Cardiac fibroblast (primary cell): ENCODE measurements around the gene CARNS1.
A peak's percentile ranks its signal among the peaks of the same experiment; 100 is the strongest.
"Not testable (repeated sequence)": the region's sequence is repeated elsewhere in the genome, so short reads cannot be mapped to it uniquely, and the experiment has no call there.

Experiments
- DNase-seq, 2 donors: peaks; one replicate each; pipeline versions ENCODE4 v3.0.0 to v3.0.0-alpha.2; 2010; ENCODE audit warnings: low read depth in 2 of 2
- H3K4me3 ChIP-seq, 2 donors: replicated peaks in 1 of 2; 1 replicate in 1 of 2; 2 replicates in 1 of 2; pipeline ENCODE4 v1.5.1; 2011; ENCODE audit warnings: low read depth in 2 of 2, low read length in 2 of 2, mild to moderate bottlenecking in 2 of 2, moderate library complexity in 1 of 2
- TF ChIP-seq, protein P1 (sequence below): IDR thresholded peaks from one replicate; pipeline ENCODE4 v1.5.1; 2011; ENCODE audit warnings: low read depth, mild to moderate bottlenecking, low read length, inconsistent platforms

The CARNS1 gene

DNA sequence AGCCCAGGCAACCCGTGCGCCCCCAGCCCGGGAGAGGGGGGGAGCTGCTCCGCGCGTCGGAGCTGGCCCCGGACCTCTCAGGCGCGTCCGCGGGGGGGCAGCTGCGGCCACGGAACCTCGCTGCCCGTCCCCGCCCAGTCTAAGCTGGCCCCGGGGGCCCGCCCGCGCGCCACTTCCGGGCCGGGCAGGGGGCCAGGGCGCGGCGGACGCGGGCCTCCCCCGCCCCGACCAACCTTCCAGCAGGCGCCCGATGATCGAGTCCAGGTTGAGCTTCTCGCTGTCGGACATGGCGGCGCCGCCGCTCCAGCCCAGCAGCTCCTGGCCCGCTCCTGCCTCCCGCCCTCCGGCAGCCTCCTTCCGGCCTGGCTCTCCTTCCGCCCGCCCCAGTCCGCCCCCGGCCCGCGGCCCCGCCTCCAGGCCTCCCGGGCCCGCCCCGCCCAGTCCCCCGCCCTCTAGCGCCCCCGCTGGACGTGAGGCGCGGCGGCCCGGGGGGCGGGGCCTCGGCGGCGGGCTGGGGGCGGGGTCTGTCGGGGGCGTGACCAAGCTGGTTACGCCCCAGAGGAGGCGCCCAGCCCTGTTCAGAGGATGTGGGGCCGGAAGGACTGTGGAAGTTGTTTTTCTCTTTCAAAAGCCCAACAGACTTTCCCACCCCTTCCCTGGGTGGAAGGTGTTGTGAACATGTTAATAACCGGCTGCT is 13.8 kb upstream of the CARNS1 start, which contains the start of gene PPP1CA:
TSS of gene PPP1CA (minus strand) at position 364 of the 697 bp plus-strand sequence. CDS start at position 288, 76 bp downstream.
- H3K4me3 ChIP-seq, result peak within 1 kb of the TSS; percentile 97 to 99
- DNase-seq, result peak; percentile 85 to 94
- TF ChIP-seq, protein P1, sequence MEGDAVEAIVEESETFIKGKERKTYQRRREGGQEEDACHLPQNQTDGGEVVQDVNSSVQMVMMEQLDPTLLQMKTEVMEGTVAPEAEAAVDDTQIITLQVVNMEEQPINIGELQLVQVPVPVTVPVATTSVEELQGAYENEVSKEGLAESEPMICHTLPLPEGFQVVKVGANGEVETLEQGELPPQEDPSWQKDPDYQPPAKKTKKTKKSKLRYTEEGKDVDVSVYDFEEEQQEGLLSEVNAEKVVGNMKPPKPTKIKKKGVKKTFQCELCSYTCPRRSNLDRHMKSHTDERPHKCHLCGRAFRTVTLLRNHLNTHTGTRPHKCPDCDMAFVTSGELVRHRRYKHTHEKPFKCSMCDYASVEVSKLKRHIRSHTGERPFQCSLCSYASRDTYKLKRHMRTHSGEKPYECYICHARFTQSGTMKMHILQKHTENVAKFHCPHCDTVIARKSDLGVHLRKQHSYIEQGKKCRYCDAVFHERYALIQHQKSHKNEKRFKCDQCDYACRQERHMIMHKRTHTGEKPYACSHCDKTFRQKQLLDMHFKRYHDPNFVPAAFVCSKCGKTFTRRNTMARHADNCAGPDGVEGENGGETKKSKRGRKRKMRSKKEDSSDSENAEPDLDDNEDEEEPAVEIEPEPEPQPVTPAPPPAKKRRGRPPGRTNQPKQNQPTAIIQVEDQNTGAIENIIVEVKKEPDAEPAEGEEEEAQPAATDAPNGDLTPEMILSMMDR, result no peak

DNA sequence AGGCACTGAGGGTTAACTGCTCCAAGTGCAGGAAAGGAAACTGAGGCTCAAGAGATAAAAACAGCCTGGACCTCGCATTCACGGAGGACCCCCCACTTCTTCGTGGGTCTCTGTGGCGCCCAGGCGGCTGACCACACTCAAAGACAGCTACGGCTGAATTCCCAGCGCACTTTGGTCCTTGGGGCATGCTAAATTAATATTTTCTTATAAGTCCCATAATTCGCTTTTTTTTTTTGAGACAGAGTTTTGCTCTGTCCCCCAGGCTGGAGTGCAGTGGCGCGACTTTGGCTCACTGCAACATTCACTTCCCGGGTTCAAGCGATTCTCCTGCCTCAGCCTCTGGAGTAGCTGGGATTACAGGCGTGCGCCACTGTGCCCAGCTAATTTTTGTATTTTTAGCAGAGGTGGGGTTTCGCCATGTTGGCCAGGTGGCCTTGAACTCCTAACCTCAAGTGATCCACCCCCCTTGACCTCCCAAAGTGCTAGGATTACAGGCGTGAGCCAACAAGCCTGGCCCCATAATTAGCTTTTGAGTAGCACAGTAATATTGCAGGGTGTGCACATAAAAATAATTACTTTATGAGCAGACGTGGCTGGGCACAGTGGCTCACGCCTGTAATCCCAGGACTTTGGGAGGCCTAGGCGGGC is 13.2 kb upstream of the CARNS1 start:
- DNase-seq, result not testable (repeated sequence)
- H3K4me3 ChIP-seq, result peak overlapping the region; percentile 19 to 39

DNA sequence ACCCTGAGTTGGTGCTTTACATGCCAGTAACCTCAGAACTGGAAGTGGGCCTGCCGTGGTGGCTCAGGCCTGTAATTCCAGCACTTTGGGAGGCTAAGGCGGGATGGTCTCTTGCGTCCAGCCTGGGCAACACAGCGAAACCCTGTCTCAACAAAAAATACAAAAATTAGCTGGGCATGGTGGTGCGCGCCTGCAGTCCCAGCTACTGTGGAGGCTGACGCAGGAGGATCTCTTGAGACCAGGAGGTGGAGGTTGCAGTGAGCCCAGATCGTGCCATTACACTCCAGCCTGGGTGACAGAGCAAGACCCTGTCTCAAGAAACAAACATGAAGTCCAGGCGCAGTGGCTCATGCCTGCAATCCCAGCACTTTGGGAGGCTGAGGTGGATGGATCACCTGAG is 12.4 kb upstream of the CARNS1 start:
- DNase-seq, H3K4me3 ChIP-seq: not testable (repeated sequence)

DNA sequence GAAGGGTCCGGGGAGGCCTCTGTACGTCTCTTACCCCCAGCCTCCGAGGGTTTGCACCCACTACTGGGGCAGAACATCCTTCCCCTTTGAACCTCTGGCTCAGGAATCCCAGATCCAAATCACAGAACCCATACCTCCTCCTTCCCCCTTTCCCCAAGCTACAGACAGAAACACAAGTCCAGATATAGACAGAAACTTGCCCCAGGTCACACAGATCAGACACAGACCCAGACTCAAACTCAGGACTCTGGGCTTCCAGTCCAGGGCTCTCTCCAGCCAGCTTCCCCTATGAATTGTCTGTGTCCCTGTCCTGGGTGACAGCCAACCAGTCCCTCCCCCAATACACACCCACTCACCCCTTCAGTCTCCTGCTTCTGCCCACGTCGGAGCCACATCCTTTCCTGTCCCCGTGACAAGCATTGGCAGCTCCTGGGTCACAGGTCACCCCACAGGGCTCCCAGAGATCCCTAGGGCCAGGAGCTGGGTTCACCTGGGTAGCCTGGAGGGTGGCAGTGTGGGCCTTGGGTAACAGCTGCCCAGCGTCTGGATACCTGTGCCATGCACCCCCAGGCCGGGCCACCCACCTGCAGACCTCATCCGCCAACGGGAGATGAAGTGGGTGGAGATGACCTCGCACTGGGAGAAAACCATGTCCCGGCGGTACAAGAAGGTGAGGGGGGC is 10.8 kb upstream of the CARNS1 start:
- H3K4me3 ChIP-seq, result no peak overlapping the region
- DNase-seq, result no peak
- TF ChIP-seq, protein P1, result no peak

DNA sequence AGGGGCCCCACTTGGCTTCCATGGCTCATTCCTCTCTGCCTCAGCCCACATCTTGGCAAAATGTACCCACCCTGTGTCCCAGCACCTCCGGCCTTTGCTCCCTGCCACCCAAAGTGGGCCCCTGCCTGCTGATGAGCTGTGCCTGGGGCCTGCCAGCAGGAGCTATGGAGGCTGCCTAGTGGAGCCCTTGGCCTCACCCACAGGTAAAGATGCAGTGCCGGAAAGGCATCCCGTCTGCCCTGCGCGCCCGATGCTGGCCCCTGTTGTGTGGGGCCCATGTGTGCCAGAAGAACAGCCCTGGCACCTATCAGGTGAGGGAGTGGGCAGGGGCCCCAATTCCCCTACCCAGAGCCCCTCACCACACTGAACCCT is 10.3 kb upstream of the CARNS1 start:
- no peak overlapping the region for H3K4me3 ChIP-seq
- TF ChIP-seq, protein P1, result no peak
- no peak for DNase-seq

DNA sequence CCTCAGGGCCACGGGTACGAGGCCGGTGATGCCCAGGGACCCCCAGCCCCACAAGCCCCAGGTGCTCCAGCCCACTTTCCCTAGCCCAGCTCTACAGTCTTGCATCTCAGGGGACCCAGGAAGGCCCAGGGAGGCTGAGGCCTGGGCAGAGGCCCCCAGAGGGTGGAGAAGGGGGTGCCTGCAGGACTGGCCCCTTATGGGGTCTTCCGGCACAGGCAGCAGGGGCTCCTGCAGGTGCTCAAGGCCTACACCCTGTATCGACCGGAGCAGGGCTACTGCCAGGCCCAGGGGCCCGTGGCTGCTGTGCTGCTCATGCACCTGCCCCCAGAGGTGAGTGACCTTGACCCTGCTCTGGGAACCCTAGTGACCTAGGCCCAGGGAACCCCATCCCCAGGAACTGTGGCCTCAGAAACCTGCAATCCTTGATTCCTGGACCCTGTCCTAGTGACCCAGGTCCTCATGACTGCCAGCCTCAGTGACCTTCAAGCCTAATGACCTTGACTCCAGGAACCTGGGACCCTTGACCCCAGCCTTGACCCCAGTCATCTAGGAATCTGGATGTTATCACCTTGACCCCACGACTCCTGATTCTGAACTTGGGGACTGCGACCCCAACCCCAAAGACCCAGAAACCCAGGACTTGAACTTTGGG is 9.7 kb upstream of the CARNS1 start:
- TF ChIP-seq, protein P1, result no peak
- no peak overlapping the region for H3K4me3 ChIP-seq
- no peak for DNase-seq

DNA sequence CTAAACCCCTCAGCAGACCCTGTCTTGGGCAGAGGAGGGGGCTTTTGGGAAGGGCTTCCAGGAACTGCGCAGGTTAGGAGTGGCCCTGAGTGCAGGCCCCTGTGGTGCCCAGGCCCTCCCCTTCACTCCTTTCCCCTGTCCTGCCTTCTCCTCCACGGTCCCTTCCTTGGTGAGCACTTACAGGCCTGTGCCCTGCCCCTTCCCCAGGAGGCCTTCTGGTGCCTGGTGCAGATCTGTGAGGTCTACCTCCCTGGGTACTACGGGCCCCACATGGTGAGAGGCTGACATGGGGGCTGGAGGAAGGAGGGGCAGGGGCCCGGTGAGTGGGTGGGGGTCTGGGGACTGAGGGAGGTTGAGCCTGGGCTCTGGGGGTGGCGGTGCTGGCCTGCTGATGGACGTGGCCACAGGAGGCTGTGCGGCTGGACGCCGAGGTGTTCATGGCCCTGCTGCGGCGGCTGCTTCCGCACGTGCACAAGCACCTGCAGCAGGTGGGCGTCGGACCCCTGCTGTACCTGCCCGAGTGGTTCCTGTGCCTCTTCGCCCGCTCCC is 9.0 kb upstream of the CARNS1 start:
- TF ChIP-seq, protein P1, result no peak
- no peak overlapping the region for H3K4me3 ChIP-seq
- no peak for DNase-seq
